Effector memory CD8-positive, alpha-beta T cell (primary cell): ENCODE data around the gene VRK1.
A peak's percentile ranks its signal among the peaks of the same experiment; 100 is the strongest.

Source experiments
- ATAC-seq: fragments of 150-1000 bp; cut with Tn5 transposase; replicated peaks from 2 replicates; pipeline ENCODE4 v1.10.0; 2021; ENCODE audit warnings: mild to moderate bottlenecking, moderate library complexity
- DNase-seq, 3 experiments: peaks; one replicate each; pipeline ENCODE4 v3.0.0; 2021
- H3K27ac Mint-ChIP-seq, 2 donors: one replicate each; pipeline ENCODE4 v1.8.0; 2022; ENCODE audit warnings: mild to moderate bottlenecking in 2 of 2, mixed read lengths in 2 of 2, moderate library complexity in 2 of 2
- H3K27me3 Mint-ChIP-seq, 2 donors: one replicate each; pipeline ENCODE4 v1.8.0; 2022; ENCODE audit warnings: mixed read lengths in 2 of 2
- H3K36me3 Mint-ChIP-seq: one replicate; pipeline ENCODE4 v1.8.0; 2022; ENCODE audit warnings: mild to moderate bottlenecking, moderate library complexity, mixed read lengths; ENCODE audit not compliant: insufficient read depth
- H3K4me1 Mint-ChIP-seq, 2 donors: one replicate each; pipeline ENCODE4 v1.8.0; 2022; ENCODE audit warnings: low read depth in 2 of 2, mixed read lengths in 2 of 2
- H3K4me3 Mint-ChIP-seq, 2 donors: one replicate each; pipeline ENCODE4 v1.8.0; 2022; ENCODE audit warnings: mild to moderate bottlenecking in 2 of 2, mixed read lengths in 2 of 2, moderate library complexity in 2 of 2
- H3K9me3 Mint-ChIP-seq, 2 donors: one replicate each; pipeline ENCODE4 v1.8.0; 2022; ENCODE audit warnings: mixed read lengths in 2 of 2
- total RNA-seq, 9 experiments: gene quantifications; one replicate each; lab custom pipeline; 2026; lab: John Stamatoyannopoulos, UW

VRK1 gene, protein sequence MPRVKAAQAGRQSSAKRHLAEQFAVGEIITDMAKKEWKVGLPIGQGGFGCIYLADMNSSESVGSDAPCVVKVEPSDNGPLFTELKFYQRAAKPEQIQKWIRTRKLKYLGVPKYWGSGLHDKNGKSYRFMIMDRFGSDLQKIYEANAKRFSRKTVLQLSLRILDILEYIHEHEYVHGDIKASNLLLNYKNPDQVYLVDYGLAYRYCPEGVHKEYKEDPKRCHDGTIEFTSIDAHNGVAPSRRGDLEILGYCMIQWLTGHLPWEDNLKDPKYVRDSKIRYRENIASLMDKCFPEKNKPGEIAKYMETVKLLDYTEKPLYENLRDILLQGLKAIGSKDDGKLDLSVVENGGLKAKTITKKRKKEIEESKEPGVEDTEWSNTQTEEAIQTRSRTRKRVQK
- total RNA-seq = 52.0 to 87.1 (median 58.9) reads per million in 9 experiments

DNA sequence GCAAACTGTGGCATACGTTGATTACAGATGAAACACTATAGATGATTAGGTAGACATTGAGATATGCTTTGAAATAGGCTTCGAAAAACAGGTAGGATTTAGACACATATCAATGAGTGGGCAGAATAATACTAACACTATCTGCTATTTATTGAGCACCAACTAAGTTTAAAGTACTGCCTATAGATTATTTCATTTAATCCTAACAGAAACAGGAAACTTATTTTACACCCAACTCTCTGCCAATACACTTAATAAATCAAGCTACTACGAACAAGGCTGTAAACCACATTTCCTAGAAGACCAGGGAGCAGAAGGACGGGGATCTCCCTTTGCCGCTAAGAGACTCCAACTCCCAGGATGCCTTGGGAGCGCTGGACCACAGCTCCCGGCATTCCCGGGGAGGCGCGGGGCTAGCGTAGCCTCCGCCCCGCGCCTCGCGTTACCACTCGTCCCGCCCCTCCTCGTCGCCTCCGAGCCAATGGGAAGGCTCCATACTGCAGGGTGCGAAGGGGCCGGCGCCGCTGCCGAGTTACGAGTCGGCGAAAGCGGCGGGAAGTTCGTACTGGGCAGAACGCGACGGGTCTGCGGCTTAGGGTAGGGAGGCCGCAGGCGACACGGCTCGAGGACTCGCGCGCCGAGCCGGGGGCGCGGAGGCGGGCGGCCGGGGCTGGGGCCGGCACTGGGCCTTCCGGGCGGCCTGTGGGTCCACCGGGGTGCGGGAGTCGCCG, at the start of gene VRK1:
Gene VRK1, plus strand, starts transcription at position 532 of the 731 bp plus-strand sequence. CDS start 36,090 bp downstream, outside the sequence.
- Mint-ChIP-seq H3K9me3 (no peaks in the 10 kb centered on the region), H3K4me3 (peak within 1 kb of the TSS; percentile 89 to 90), H3K4me1 (peaks cover 15 to 16% of the 10 kb centered on the region in 2 donors), H3K27ac (peak within 1 kb of the TSS; percentile 91 to 93), H3K36me3 (peaks cover 7% of the 10 kb centered on the region), H3K27me3 (peaks cover 11 to 28% of the 10 kb centered on the region in 2 donors)
- peak; percentile 94 for DNase-seq
- ATAC-seq = peak; percentile 95

DNA sequence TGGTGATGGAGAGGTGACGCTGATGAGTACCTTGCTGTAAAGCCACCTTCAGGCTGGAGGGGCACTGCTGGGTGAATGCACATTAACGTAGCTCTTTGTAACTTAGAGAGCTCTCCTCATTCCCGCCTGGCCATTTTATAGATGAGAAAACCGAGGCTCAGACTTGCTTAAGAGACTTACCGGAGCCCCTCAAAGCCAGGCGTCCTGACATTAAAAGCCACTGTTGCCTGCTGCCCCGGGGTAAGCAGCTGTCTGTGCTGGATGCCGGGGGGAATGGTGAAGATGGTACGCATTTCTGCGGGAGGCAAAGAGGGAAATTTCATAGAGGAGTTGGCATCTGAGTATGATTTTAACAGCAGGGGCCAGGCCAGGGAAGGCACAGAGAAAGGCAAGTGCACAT, 49.6 kb upstream of the VRK1 start:
- H3K9me3 Mint-ChIP-seq = no peaks in the 10 kb centered on the region

DNA sequence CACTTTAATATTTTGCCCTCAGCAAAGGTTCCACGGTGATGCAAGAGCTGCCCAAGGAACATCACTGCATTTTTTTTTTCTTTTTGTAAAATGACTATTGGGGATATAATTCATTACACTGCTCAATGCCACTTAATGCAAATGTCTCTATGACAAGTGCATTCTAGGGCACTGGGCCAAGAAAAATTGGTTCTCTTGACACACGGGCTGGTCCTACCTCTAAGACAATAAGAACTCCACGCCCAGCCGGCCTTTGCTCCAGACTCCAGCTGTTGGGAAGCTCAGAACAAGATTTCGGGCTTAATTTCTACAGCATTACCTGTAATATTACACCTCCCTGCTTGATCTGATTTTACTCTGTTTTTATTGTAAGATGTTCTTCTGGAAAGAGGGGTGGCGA, 48.8 kb upstream of the VRK1 start:
- Mint-ChIP-seq H3K27me3 (peaks cover 47 to 63% of the 10 kb centered on the region in 2 donors), H3K27ac (no peak overlapping the region), H3K36me3 (no peaks in the 10 kb centered on the region), H3K9me3 (no peaks in the 10 kb centered on the region), H3K4me1 (no peaks in the 10 kb centered on the region), H3K4me3 (no peak overlapping the region)
- DNase-seq (no peak), ATAC-seq (no peak)

More for the DNA sequence above, 49.6 kb upstream of the VRK1 start:
- Mint-ChIP-seq H3K36me3 (no peaks in the 10 kb centered on the region), H3K27ac (no peak overlapping the region), H3K27me3 (peaks cover 50 to 63% of the 10 kb centered on the region in 2 donors), H3K4me3 (no peak overlapping the region), H3K4me1 (no peaks in the 10 kb centered on the region)
- no peak for DNase-seq
- no peak for ATAC-seq

DNA sequence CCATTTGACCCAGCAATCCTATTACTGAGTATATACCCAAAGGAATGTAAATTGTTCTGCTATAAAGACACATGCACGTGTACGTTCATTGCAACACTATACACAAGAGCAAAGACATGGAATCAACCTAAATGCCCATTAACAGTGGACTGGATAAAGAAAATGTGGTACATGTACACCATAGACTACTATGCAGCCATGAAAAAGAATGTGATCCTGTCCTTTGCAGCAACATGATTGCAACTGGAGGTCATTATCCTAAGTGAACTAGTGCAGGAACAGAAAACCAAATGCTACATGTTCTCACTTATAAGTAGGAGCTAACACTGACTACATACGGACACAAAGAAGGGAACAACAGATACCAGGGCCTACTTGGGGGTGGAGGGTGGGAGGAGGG, 45.7 kb upstream of the VRK1 start:
- DNase-seq (no peak), ATAC-seq (no peak)
- Mint-ChIP-seq H3K9me3 (no peaks in the 10 kb centered on the region), H3K4me3 (no peak overlapping the region), H3K36me3 (no peaks in the 10 kb centered on the region), H3K27me3 (peaks cover 27 to 53% of the 10 kb centered on the region in 2 donors), H3K27ac (no peak overlapping the region), H3K4me1 (no peaks in the 10 kb centered on the region)

DNA sequence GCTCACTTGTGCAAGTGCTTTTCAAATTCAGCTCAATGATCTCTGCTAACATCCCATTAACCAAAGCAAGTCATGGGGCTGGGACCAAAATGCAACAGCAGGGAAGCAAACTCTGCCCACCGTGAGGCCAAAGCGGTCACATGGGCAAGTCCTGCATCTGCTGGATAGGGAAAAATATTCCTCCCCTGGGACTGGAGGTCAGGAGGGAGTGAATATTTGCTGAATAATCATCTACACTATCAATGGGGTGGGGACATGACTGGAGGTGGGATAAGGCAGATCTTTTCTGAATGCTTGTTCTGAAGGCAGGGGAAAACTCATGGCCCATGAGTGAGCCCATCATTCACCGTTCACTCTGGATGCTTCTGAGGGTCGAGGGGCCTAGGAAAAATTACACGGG, 45.1 kb upstream of the VRK1 start:
- Mint-ChIP-seq H3K27me3 (peaks cover 30 to 52% of the 10 kb centered on the region in 2 donors), H3K27ac (no peak overlapping the region), H3K36me3 (no peaks in the 10 kb centered on the region), H3K4me3 (no peak overlapping the region), H3K4me1 (no peaks in the 10 kb centered on the region), H3K9me3 (no peaks in the 10 kb centered on the region)
- ATAC-seq = no peak
- DNase-seq = no peak

DNA sequence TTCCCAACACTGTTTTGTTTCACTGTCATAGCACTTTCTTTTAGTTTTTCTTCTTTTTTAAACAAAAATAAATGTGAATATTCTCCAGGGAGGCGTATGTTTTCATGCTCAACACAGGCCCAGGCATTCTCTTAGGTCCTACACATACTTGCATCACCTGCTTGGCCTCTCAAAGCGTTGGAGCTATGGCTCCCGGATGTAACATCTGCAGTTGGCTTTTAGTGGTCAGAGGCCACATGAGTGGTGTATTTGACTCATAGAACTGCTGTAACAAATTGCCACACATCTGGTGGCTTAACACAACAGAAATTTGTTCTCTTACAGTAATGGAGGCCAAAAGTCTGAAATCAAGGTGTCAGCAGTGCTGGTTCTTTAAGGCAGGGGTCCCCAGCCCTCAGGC, 44.6 kb upstream of the VRK1 start:
- no peak overlapping the region for H3K4me3 Mint-ChIP-seq
- ATAC-seq (no peak), DNase-seq (no peak)
- H3K36me3 Mint-ChIP-seq = no peaks in the 10 kb centered on the region
- peaks cover 34 to 52% of the 10 kb centered on the region in 2 donors for H3K27me3 Mint-ChIP-seq
- H3K27ac Mint-ChIP-seq = no peak overlapping the region
- H3K4me1 Mint-ChIP-seq = no peaks in the 10 kb centered on the region
- H3K9me3 Mint-ChIP-seq = no peaks in the 10 kb centered on the region

DNA sequence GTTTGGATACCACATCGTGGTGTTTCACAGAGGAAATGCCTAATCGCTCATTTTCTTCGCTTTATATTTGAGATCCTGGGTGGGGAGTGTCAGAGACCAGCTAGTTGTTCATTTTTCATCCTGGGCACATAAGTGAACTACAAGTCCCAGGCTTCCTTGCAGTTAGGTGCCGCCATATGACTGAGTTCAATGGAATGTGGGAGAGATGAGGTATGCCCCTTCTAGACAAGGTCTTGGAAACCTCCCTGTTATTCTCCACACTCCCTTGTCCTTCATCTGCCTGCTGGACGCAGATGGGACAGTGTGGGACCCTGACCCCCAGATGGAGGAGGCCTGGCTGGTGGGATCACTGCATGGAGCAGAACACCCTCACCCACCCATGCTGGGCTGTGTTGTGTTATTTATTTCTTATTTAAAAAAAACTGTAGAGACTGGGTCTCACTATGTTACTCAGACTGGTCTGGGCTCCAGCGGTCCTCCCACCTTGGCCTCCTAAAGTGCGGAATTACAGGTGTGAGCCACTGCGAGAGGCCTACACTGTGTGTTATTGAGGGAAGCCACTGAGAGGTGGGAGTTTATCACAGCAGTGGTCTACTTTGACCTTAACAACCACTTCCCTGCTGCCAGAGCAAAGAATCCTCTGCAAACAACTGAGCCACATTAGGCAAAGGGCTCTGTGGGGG, 42.9 kb upstream of the VRK1 start:
- Mint-ChIP-seq H3K9me3 (no peaks in the 10 kb centered on the region), H3K27ac (no peak overlapping the region), H3K4me1 (no peaks in the 10 kb centered on the region), H3K4me3 (no peak overlapping the region), H3K27me3 (peaks cover 40 to 56% of the 10 kb centered on the region in 2 donors), H3K36me3 (no peaks in the 10 kb centered on the region)
- DNase-seq (no peak), ATAC-seq (no peak)

DNA sequence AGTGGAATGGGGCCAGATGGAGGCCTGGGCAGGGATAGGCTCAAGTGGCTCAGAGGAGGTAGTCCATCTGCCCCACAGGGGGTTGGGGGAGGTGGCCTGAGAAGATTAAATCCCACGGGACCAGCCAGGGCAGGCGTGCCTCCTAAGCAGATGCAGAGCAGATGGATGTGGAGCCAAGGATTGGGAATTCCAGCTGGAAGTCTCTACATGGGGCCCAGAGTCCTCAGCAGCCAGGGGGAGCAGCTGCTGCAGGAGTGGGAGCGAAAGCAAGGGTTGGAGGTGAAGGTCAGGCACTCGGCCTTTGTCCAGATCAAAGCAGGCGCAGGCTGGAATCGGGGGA, 42.4 kb upstream of the VRK1 start:
- Mint-ChIP-seq H3K36me3 (no peaks in the 10 kb centered on the region), H3K4me1 (no peaks in the 10 kb centered on the region), H3K27ac (no peak overlapping the region), H3K27me3 (peaks cover 40 to 51% of the 10 kb centered on the region in 2 donors), H3K4me3 (no peak overlapping the region), H3K9me3 (no peaks in the 10 kb centered on the region)
- ATAC-seq (no peak), DNase-seq (no peak)

DNA sequence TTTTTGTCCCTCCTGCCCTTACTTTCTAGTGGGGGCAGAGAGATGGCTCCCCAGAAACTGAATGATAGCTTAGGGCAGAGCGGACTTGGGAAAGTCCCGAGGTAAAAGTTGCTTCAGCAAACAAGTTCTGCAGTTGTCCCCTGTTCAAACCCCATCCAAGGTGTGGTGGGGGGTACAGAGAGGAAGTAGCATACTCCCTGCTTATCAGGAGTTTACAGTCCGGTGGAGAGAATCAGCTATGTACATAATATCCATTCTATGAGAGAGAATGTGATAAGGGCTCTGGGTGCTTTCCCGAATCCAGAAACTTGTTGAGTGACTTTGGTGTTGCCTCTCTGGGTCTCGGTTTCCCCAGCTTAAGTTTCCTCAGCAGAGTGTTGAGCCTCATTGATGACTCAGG, 40.4 kb upstream of the VRK1 start:
- DNase-seq (no peak), ATAC-seq (no peak)
- H3K36me3 Mint-ChIP-seq = no peaks in the 10 kb centered on the region
- no peaks in the 10 kb centered on the region for H3K9me3 Mint-ChIP-seq
- H3K27me3 Mint-ChIP-seq = peaks cover 35 to 48% of the 10 kb centered on the region in 2 donors
- no peaks in the 10 kb centered on the region for H3K4me1 Mint-ChIP-seq
- H3K27ac Mint-ChIP-seq = no peak overlapping the region
- H3K4me3 Mint-ChIP-seq = no peak overlapping the region

DNA sequence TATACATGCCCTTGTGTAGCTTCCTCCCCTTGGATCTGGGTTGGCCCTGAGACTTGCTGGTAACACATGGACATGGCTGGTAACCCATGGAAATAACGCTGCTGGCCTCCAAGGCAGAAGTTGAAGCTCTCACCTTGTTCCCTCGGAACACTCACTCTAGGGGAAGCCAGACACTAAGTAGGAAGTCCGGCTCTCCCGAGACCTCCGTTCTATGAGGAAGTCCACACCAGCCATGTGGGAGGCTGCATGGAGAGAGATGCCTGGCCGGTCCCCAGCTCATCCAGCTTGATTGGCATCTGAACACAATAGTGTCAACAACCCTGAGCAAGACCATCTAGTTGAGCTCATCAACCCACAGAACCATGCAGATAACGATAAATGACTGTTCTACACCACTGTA, 39.7 kb upstream of the VRK1 start:
- peaks cover 35 to 48% of the 10 kb centered on the region in 2 donors for H3K27me3 Mint-ChIP-seq
- no peak overlapping the region for H3K27ac Mint-ChIP-seq
- no peaks in the 10 kb centered on the region for H3K9me3 Mint-ChIP-seq
- no peaks in the 10 kb centered on the region for H3K36me3 Mint-ChIP-seq
- ATAC-seq (no peak), DNase-seq (no peak)
- H3K4me1 Mint-ChIP-seq = peaks cover 0 to 2% of the 10 kb centered on the region in 2 donors
- no peak overlapping the region for H3K4me3 Mint-ChIP-seq

DNA sequence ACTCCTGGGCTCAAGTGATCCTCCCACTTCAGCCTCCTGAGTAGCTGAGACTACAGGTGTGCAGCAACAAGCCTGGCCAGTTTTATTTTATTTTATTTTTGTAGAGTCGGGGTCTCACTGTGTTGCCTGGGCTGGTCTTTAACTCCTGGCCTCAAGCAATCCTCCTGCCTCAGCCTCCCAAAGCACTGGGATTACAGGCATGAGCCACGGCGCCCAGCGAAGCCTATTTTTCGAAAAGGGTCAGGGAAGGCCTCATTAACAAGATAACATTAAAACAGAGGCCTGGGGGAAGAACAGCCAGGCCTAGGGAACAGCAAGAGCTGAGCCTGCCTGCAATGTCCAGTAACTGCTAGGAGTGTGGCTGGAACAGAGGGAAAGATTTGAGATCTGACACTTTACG, 36.1 kb upstream of the VRK1 start:
- peaks cover 23 to 37% of the 10 kb centered on the region in 2 donors for H3K27me3 Mint-ChIP-seq
- ATAC-seq (no peak), DNase-seq (no peak)
- H3K36me3 Mint-ChIP-seq = no peaks in the 10 kb centered on the region
- H3K4me3 Mint-ChIP-seq = no peak overlapping the region
- H3K4me1 Mint-ChIP-seq = peaks cover 0 to 6% of the 10 kb centered on the region in 2 donors
- H3K27ac Mint-ChIP-seq = no peak overlapping the region
- H3K9me3 Mint-ChIP-seq = no peaks in the 10 kb centered on the region

DNA sequence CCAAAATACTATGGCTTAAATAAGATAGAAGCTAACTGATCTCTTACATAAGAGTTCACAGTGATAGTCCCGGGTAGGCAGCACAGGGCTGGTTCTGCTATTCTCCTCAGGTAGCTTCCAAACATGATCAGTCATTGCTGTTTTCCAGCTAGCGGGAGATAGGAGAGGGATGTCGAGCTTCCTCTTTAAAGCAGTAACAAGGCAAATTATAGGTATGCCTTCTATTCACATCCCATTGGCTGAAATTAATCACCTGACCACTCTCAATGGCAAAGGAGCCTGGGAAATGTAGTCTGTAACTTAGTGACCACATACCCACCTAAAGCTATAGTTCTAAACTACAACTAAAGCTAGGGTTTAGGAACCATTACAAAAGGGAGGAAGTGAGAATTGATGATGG, 34.5 kb upstream of the VRK1 start:
- H3K36me3 Mint-ChIP-seq = no peaks in the 10 kb centered on the region

DNA sequence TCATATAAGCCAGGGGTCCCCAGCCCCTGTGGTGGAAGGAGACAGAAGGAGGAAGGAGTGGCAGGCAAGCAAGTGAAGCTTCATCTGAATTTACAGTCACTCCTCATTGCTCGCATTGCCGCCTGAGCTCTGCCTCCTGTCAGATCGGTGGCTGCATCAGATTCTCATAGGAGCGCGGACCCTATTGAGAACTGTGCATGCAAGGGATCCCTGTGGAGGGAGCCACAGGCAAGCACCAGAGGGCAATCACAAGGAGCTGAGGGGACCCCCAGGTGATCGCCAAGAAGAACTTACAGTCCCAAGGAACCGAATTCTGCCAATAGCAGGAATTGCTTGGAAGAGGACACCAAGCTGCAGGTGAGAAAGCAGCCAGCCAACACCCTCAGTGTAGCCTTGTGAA, 33.2 kb upstream of the VRK1 start:
- no peaks in the 10 kb centered on the region for H3K9me3 Mint-ChIP-seq
- ATAC-seq = no peak

More for the DNA sequence above, 34.5 kb upstream of the VRK1 start:
- no peaks in the 10 kb centered on the region for H3K9me3 Mint-ChIP-seq
- DNase-seq (peak; percentile 23 to 45 (median 26)), ATAC-seq (peak; percentile 98)
- peak overlapping the region; percentile 41 to 60 for H3K4me3 Mint-ChIP-seq
- peaks cover 12 to 35% of the 10 kb centered on the region in 2 donors for H3K27me3 Mint-ChIP-seq
- H3K4me1 Mint-ChIP-seq = peaks cover 0 to 6% of the 10 kb centered on the region in 2 donors
- H3K27ac Mint-ChIP-seq = no peak overlapping the region

More for the DNA sequence above, 33.2 kb upstream of the VRK1 start:
- Mint-ChIP-seq H3K4me1 (peaks cover 0 to 6% of the 10 kb centered on the region in 2 donors), H3K27ac (no peak overlapping the region), H3K4me3 (no peak overlapping the region), H3K36me3 (no peaks in the 10 kb centered on the region), H3K27me3 (peaks cover 11 to 35% of the 10 kb centered on the region in 2 donors)
- DNase-seq = no peak
